Mesendoderm (in vitro differentiated cells): ENCODE measurements around the gene LEFTY2.

Source experiments
- DNase-seq: peaks from one replicate; pipeline ENCODE4 v3.0.0; 2013
- H2AK5ac ChIP-seq: 2 replicates; pipeline ENCODE4 v1.6.1; 2013; ENCODE audit warnings: low read length, inconsistent platforms
- H2BK120ac ChIP-seq: 2 replicates; pipeline ENCODE4 v1.6.1; 2013; ENCODE audit warnings: low read depth, mild to moderate bottlenecking, low read length, moderate library complexity, mixed read lengths
- H2BK15ac ChIP-seq: replicated peaks from 2 replicates; pipeline ENCODE4 v1.6.1; 2013; ENCODE audit warnings: low read depth, mild to moderate bottlenecking, moderate library complexity
- H2BK5ac ChIP-seq: 2 replicates; pipeline ENCODE4 v1.6.1; 2013; ENCODE audit warnings: low read length, inconsistent platforms
- H3K18ac ChIP-seq: 2 replicates; pipeline ENCODE4 v1.6.1; 2013; ENCODE audit warnings: mild to moderate bottlenecking, low read length, mixed read lengths
- H3K23ac ChIP-seq: one replicate; pipeline ENCODE4 v1.6.1; 2013; ENCODE audit warnings: low read length
- H3K27ac ChIP-seq: 2 replicates; pipeline ENCODE4 v1.5.1; 2013; ENCODE audit warnings: low read depth, mild to moderate bottlenecking, inconsistent platforms, low read length, moderate library complexity
- H3K27me3 ChIP-seq: 2 replicates; pipeline ENCODE4 v1.6.1; 2013; ENCODE audit warnings: low read length, control low read depth, mild to moderate bottlenecking, inconsistent platforms; ENCODE audit not compliant: insufficient read depth, poor library complexity
- H3K36me3 ChIP-seq: 2 replicates; pipeline ENCODE4 v1.6.1; 2013; ENCODE audit warnings: low read length, inconsistent platforms; ENCODE audit not compliant: control insufficient read depth, insufficient read depth
- H3K4ac ChIP-seq: one replicate; pipeline ENCODE4 v1.6.1; 2013; ENCODE audit warnings: low read depth, mild to moderate bottlenecking, low read length, moderate library complexity
- H3K4me1 ChIP-seq: 2 replicates; pipeline ENCODE4 v1.6.1; 2013; ENCODE audit warnings: low read depth, low read length, inconsistent platforms; ENCODE audit not compliant: control insufficient read depth
- H3K4me2 ChIP-seq: 2 replicates; pipeline ENCODE4 v1.6.1; 2013; ENCODE audit warnings: low read length
- H3K4me3 ChIP-seq: 2 replicates; pipeline ENCODE4 v1.5.1; 2013; ENCODE audit warnings: mild to moderate bottlenecking, low read length
- H3K56ac ChIP-seq: one replicate; pipeline ENCODE4 v1.6.1; 2013; ENCODE audit warnings: low read length
- H3K79me1 ChIP-seq: 2 replicates; pipeline ENCODE4 v1.6.1; 2013; ENCODE audit warnings: low read length, inconsistent platforms
- H3K79me2 ChIP-seq: 2 replicates; pipeline ENCODE4 v1.6.1; 2013; ENCODE audit warnings: mild to moderate bottlenecking, low read length; ENCODE audit not compliant: control insufficient read depth, insufficient read depth
- H3K9ac ChIP-seq: 2 replicates; pipeline ENCODE4 v1.6.1; 2013; ENCODE audit warnings: low read length, inconsistent platforms
- H4K5ac ChIP-seq: one replicate; pipeline ENCODE4 v1.6.1; 2013; ENCODE audit warnings: low read length
- H4K8ac ChIP-seq: one replicate; pipeline ENCODE4 v1.6.1; 2013; ENCODE audit warnings: low read depth, mild to moderate bottlenecking, control low read depth, low read length, moderate library complexity
- WGBS: extraction: QIAGEN DNeasy Blood & Tissue Kit; methylation state at CpG from one replicate; pipeline ENCODE4 v1.1.7; 2013; ENCODE audit warnings: low lambda C conversion rate, missing lambda C conversion rate; ENCODE audit not compliant: insufficient coverage; ENCODE audit errors: extremely low coverage; 5-methylcytosine and 5-hydroxymethylcytosine counted together

Gene LEFTY2

DNA sequence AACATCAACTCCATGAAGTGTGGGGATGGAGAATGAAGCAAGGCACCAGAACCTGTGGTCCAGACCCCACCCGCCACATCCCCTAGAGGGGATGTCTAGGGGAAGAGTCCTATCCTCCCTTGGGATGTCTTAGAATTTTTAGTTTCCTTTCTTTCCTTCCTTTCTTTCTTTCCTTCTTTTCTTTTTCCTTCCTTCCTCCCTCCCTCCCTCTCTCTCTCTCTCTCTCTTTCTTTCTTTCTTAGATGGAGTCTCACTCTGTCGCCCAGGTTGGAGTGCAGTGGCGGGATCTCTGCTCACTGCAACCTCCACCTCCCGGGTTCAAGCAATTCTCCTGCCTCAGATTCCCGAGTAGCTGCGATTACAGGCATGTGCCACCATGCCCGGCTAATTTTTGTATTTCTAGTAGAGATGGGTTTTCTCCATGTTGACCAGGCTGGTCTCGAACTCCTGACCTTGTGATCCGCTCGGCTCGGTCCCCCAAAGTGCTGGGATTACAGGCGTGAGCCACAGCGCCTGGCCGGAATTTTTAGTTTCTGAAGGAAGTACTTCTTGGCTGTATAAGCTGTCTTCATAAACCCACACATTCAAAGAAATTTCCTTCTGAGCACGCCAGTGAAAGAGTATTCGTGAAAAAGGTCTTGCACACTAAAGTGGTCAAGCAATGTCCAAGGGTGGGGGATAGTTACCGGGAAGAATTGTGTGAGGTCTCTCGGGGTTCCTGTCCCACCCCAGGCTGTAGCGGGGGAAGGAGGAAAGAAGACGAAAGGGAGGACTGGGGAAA, 20.8 kb upstream of the LEFTY2 start:
- no peak overlapping the region for H2BK15ac ChIP-seq
- H3K79me2 ChIP-seq = no peaks in the 10 kb centered on the region
- no peaks in the 10 kb centered on the region for H3K4me1 ChIP-seq
- no CpG with 5 or more reads among the region's 20 CpGs for WGBS
- H2BK5ac ChIP-seq = no peak overlapping the region
- no peak overlapping the region for H3K9ac ChIP-seq
- H2AK5ac ChIP-seq = no peak overlapping the region
- H3K4ac ChIP-seq = no peak overlapping the region
- no peak overlapping the region for H3K27ac ChIP-seq
- no peak overlapping the region for H4K5ac ChIP-seq
- no peaks in the 10 kb centered on the region for H3K36me3 ChIP-seq
- H3K56ac ChIP-seq = no peak overlapping the region
- no peak overlapping the region for H3K18ac ChIP-seq
- no peaks in the 10 kb centered on the region for H3K79me1 ChIP-seq
- H3K23ac ChIP-seq = no peak overlapping the region
- H3K4me3 ChIP-seq = no peak overlapping the region
- H3K27me3 ChIP-seq = no peaks in the 10 kb centered on the region
- H3K4me2 ChIP-seq = no peak overlapping the region
- no peak overlapping the region for H4K8ac ChIP-seq
- no peak overlapping the region for H2BK120ac ChIP-seq
- DNase-seq = no peak

DNA sequence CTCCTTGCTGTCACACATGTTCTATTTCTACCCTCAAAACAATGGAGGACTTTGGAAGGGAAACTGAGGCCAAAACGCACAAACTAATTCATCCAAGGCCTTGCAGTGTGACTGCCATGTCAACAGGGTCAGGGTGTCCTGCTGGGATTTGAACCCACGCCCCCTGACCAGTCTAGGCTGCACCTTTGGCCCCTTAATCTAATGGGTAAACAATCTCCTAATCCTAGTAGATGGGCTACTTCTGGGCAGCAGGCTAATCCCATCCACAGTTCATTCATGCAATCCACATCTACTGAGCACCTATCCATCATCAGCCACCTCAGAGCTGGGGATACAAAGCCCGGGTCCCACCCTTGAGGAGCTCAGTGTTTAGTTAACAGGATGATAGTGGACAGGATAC, 17.0 kb upstream of the LEFTY2 start:
- H3K79me1 ChIP-seq = no peaks in the 10 kb centered on the region
- H4K8ac ChIP-seq = no peak overlapping the region
- no peaks in the 10 kb centered on the region for H3K79me2 ChIP-seq
- no peak overlapping the region for H2BK15ac ChIP-seq
- H3K9ac ChIP-seq = no peak overlapping the region
- no peak overlapping the region for H3K4me3 ChIP-seq
- whole genome bisulfite sequencing = no CpG with 5 or more reads among the region's 3 CpGs
- H3K27ac ChIP-seq = no peak overlapping the region
- no peaks in the 10 kb centered on the region for H3K27me3 ChIP-seq
- no peaks in the 10 kb centered on the region for H3K36me3 ChIP-seq
- no peak overlapping the region for H3K4ac ChIP-seq
- no peaks in the 10 kb centered on the region for H3K4me1 ChIP-seq
- no peak overlapping the region for H3K23ac ChIP-seq
- H4K5ac ChIP-seq = no peak overlapping the region
- H2BK120ac ChIP-seq = no peak overlapping the region
- no peak overlapping the region for H3K4me2 ChIP-seq
- DNase-seq = no peak
- no peak overlapping the region for H3K18ac ChIP-seq
- H2AK5ac ChIP-seq = no peak overlapping the region
- no peak overlapping the region for H3K56ac ChIP-seq
- H2BK5ac ChIP-seq = no peak overlapping the region

DNA sequence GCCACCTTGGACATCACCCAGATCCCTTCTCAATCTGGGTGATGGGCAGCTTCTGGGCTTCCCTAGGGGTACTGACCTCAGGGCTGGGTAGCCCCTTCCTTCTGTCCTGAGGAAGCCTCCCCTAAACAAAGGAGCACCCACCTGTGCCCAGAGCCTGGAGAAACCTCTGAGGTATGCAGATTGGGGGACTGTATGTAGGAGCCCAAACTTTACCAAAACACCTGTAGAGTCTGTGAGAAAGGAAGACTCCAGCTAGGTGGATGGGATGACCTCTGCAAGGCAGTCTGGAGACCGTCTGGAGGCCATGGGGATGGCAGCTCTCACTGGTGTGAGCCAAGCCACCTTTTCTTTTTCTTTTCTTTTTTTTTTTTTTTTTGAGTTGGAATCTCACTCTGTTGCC, 13.7 kb upstream of the LEFTY2 start:
- Histone ChIP-seq H4K8ac (no peak overlapping the region), H2AK5ac (no peak overlapping the region), H3K36me3 (no peaks in the 10 kb centered on the region), H3K23ac (no peak overlapping the region), H3K56ac (no peak overlapping the region), H3K79me1 (no peaks in the 10 kb centered on the region), H3K27me3 (no peaks in the 10 kb centered on the region), H4K5ac (no peak overlapping the region), H3K4ac (no peak overlapping the region), H2BK120ac (no peak overlapping the region), H2BK15ac (no peak overlapping the region), H3K27ac (no peak overlapping the region), H3K4me1 (peaks cover 5% of the 10 kb centered on the region), H3K9ac (no peak overlapping the region), H3K4me3 (no peak overlapping the region), H3K79me2 (no peaks in the 10 kb centered on the region), H2BK5ac (no peak overlapping the region), H3K4me2 (no peak overlapping the region), H3K18ac (no peak overlapping the region)
- no peak for DNase-seq
- no CpG with 5 or more reads among the region's 1 CpG for WGBS

DNA sequence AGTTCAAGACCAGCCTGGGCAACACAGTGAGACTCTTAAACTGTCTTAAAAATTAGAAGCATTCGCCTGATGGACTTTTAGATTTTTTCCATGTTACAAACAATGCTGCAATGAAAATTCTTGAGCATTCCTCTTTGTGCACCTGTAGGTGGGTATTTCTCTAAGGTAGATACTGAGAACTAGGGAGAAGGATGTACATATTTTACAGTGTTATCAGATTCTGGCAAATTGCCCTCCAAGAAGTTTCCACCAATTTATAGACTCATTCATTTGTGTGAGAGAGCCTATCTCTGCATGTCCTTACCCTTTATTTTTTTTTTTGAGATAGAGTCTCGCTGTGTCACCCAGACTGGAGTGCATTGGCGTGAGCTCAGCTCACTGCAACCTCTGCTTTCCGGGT, 12.3 kb upstream of the LEFTY2 start:
- no peak overlapping the region for H2BK15ac ChIP-seq
- H3K4ac ChIP-seq = no peak overlapping the region
- no peak overlapping the region for H3K4me3 ChIP-seq
- H4K8ac ChIP-seq = no peak overlapping the region
- DNase-seq = no peak
- H3K27ac ChIP-seq = no peak overlapping the region
- no peak overlapping the region for H3K23ac ChIP-seq
- H2AK5ac ChIP-seq = no peak overlapping the region
- no peak overlapping the region for H3K18ac ChIP-seq
- H2BK5ac ChIP-seq = no peak overlapping the region
- no peak overlapping the region for H3K4me2 ChIP-seq
- H3K4me1 ChIP-seq = peaks cover 12% of the 10 kb centered on the region
- no peaks in the 10 kb centered on the region for H3K27me3 ChIP-seq
- no peak overlapping the region for H3K9ac ChIP-seq
- H2BK120ac ChIP-seq = no peak overlapping the region
- no CpG with 5 or more reads among the region's 4 CpGs for WGBS
- H3K79me2 ChIP-seq = no peaks in the 10 kb centered on the region
- H3K56ac ChIP-seq = no peak overlapping the region
- no peak overlapping the region for H4K5ac ChIP-seq
- no peaks in the 10 kb centered on the region for H3K36me3 ChIP-seq
- no peaks in the 10 kb centered on the region for H3K79me1 ChIP-seq

DNA sequence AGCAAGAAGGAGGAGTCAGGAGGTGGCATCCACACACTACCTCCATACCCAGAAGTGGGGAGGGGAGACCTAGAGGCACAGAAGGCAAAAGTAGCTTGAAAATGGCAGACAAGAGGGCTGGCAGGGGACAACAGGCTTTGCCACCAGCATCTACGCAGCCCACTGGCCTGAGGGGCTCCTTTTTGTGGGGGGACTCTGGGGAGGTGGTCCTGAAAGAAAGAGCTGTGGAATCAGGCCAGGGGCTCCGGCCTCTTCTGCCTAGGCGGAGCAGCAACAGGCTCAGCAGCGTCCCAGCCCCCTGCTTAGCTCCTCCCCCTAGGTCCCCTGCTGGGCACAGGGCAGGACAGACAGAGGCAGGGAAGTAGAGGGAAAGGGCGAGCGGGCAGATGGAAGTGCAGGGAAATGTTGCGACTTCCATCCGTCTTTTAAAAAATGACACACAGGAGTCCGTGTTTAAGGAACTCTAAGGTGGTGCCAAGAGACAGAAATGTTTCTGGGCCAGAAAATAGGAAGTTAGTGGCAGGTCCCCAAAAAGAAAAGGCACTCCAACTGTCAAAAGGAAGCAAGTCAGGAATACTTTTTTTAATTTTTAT, 10.0 kb upstream of the LEFTY2 start:
- H3K56ac ChIP-seq = no peak overlapping the region
- DNase-seq = peak; percentile 74
- WGBS = no CpG with 5 or more reads among the region's 9 CpGs

More for the DNA sequence above, 10.0 kb upstream of the LEFTY2 start:
- Histone ChIP-seq H3K36me3 (no peaks in the 10 kb centered on the region), H3K79me1 (no peaks in the 10 kb centered on the region), H3K9ac (peak overlapping the region; percentile 15), H4K5ac (no peak overlapping the region), H3K4me1 (peaks cover 18% of the 10 kb centered on the region), H3K18ac (no peak overlapping the region), H3K27me3 (no peaks in the 10 kb centered on the region), H3K4me3 (no peak overlapping the region), H3K27ac (no peak overlapping the region), H2BK5ac (no peak overlapping the region), H4K8ac (no peak overlapping the region), H2BK120ac (no peak overlapping the region), H2BK15ac (no peak overlapping the region), H2AK5ac (no peak overlapping the region), H3K4me2 (no peak overlapping the region), H3K4ac (no peak overlapping the region), H3K23ac (no peak overlapping the region), H3K79me2 (no peaks in the 10 kb centered on the region)
